KMS-11 (cell line): ENCODE results near the gene CACNA1I.

Experiments
- H2AFZ ChIP-seq: fragments of 200-600 bp; sonication (generic); 2 replicates; pipeline ENCODE4 v1.6.1; 2016; ENCODE audit warnings: antibody characterized with exemption, mixed run types, low read depth
- H3K27ac ChIP-seq: fragments of 200-600 bp; sonication (generic); 2 replicates; pipeline ENCODE4 v1.6.1; 2016; ENCODE audit warnings: mild to moderate bottlenecking, mixed run types
- H3K27me3 ChIP-seq: fragments of 200-600 bp; sonication (generic); 2 replicates; pipeline ENCODE4 v1.6.1; 2017; ENCODE audit warnings: mild to moderate bottlenecking, low read depth, mixed run types, moderate library complexity; ENCODE audit not compliant: insufficient read depth
- H3K36me3 ChIP-seq: fragments of 200-600 bp; sonication (generic); 2 replicates; pipeline ENCODE4 v1.6.1; 2017; ENCODE audit warnings: mild to moderate bottlenecking, mixed run types; ENCODE audit not compliant: insufficient read depth
- H3K4me1 ChIP-seq: fragments of 200-600 bp; sonication (generic); 2 replicates; pipeline ENCODE4 v1.6.1; 2016; ENCODE audit warnings: mild to moderate bottlenecking, low read depth, mixed run types; ENCODE audit not compliant: poor library complexity, severe bottlenecking
- H3K4me2 ChIP-seq: fragments of 200-600 bp; sonication (generic); 2 replicates; pipeline ENCODE4 v1.7.0; 2016; ENCODE audit warnings: mild to moderate bottlenecking, mixed run types
- H3K4me3 ChIP-seq: fragments of 200-600 bp; sonication (generic); IDR thresholded peaks from 2 replicates; pipeline ENCODE4 v1.6.1; 2017; ENCODE audit warnings: low read depth, low read length, mixed read lengths; ENCODE audit not compliant: insufficient read depth
- H3K79me2 ChIP-seq: fragments of 200-600 bp; sonication (generic); 2 replicates; pipeline ENCODE4 v1.6.1; 2016; ENCODE audit warnings: low read depth, mixed run types; ENCODE audit not compliant: insufficient read depth
- H3K9ac ChIP-seq: fragments of 200-600 bp; sonication (generic); 2 replicates; pipeline ENCODE4 v1.6.1; 2016; ENCODE audit warnings: mild to moderate bottlenecking, mixed run types
- H4K20me1 ChIP-seq: fragments of 200-600 bp; sonication (generic); 2 replicates; pipeline ENCODE4 v1.6.1; 2016; ENCODE audit warnings: mild to moderate bottlenecking, mixed run types; ENCODE audit not compliant: insufficient read depth
- CTCF ChIP-seq: fragments of 200-600 bp; sonication (generic); conservative IDR thresholded peaks from 2 replicates; pipeline ENCODE4 v1.6.1; 2017; ENCODE audit warnings: low read depth, mild to moderate bottlenecking, antibody characterized with exemption, low read length, moderate library complexity, mixed read lengths

CACNA1I gene

GRCh38 chr22:39703091-39703490 lies 132.5 kb downstream of the CACNA1I start:
- Histone ChIP-seq H3K27me3 (peaks cover 84% of the 10 kb centered on the region), H4K20me1 (no peaks in the 10 kb centered on the region), H2AFZ (no peak overlapping the region), H3K27ac (no peak overlapping the region), H3K79me2 (no peaks in the 10 kb centered on the region), H3K36me3 (no peaks in the 10 kb centered on the region), H3K4me2 (no peak overlapping the region), H3K9ac (no peak overlapping the region), H3K4me3 (no peak overlapping the region), H3K4me1 (no peaks in the 10 kb centered on the region)
- TF ChIP-seq CTCF, result no peak

- Histone ChIP-seq H3K4me1 (no peaks in the 10 kb centered on the region), H3K79me2 (no peaks in the 10 kb centered on the region), H3K9ac (no peak overlapping the region), H3K27ac (no peak overlapping the region), H3K36me3 (no peaks in the 10 kb centered on the region), H2AFZ (no peak overlapping the region), H3K27me3 (peaks cover 94% of the 10 kb centered on the region), H3K4me3 (no peak overlapping the region), H4K20me1 (no peaks in the 10 kb centered on the region), H3K4me2 (no peak overlapping the region)
- TF ChIP-seq CTCF, result no peak
Measured at GRCh38 chr22:39703928-39704639, 133.5 kb downstream of the CACNA1I start.

GRCh38 chr22:39705386-39705785 lies 134.8 kb downstream of the CACNA1I start:
- Histone ChIP-seq H2AFZ (no peak overlapping the region), H3K4me1 (no peaks in the 10 kb centered on the region), H4K20me1 (no peaks in the 10 kb centered on the region), H3K79me2 (no peaks in the 10 kb centered on the region), H3K27me3 (peaks cover 96% of the 10 kb centered on the region), H3K4me2 (no peak overlapping the region), H3K9ac (no peak overlapping the region), H3K4me3 (no peak overlapping the region), H3K27ac (no peak overlapping the region), H3K36me3 (no peaks in the 10 kb centered on the region)
- no peak for TF ChIP-seq CTCF

- TF ChIP-seq CTCF, result no peak
- Histone ChIP-seq H3K27ac (no peak overlapping the region), H3K27me3 (peaks cover 96% of the 10 kb centered on the region), H3K79me2 (no peaks in the 10 kb centered on the region), H2AFZ (no peak overlapping the region), H3K4me3 (no peak overlapping the region), H3K9ac (no peak overlapping the region), H3K4me1 (no peaks in the 10 kb centered on the region), H3K4me2 (no peak overlapping the region), H4K20me1 (no peaks in the 10 kb centered on the region), H3K36me3 (no peaks in the 10 kb centered on the region)
Measured at GRCh38 chr22:39706376-39707140, 136.0 kb downstream of the CACNA1I start.
